ENCODE data around the gene WNK1. TPM values are rescaled to one million over a fixed set of nuclear protein-coding genes. Genes with fewer than 3 reads are reported as not detected.
A peak's percentile ranks its signal among the peaks of the same experiment; 100 is the strongest.

WNK1 gene
- polyA plus RNA-seq, 1 experiment = 38.0 TPM

DNA sequence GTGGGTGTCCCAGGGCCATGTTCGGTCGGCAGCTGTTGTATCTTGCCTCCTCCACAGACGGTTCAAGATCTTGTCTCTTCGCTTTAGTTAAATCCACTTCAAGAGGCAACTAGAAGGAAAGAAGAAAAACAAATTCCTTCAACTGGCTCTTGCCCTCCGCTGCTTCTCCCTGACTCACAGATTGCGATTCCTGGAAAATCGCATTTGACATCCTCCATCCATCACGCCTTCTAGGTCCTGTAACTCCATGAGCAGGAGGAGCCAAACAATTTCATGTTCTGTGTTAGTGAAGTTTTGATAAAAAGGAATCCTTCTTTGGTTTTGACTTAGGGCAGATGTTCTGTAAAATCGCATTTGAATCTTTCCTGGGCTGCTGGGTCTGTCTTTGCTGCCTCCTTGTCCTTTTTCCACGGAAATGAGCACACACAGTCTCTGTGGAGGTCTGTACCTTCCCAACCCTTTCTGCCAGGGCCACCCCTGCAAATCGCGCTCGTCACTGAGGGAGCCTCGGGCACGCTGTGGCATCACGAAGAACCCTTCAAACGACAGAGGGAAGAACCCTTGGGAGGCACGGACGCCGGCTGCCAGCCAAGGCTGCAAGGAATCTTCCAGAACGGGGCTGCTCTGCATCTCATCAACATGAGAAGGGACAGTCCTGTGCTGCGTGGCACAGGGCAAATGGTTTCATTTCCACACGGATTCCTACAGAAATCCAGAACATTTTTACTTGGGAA, 164.5 kb downstream of the WNK1 start:
- ChIA-PET CTCF (interaction anchor here (0.8 to 1.2 kb wide), 2 partner anchors 32 to 33 kb away, joined by 3 to 6 read pairs; partner anchors contain the start of gene RAD52), POLR2A (no interaction called here)
- Histone ChIP-seq H3K9me3 (ENCODE audit: control insufficient read depth, insufficient read depth, low read length) (no peaks in the 10 kb centered on the region; the same call in 1 of the 2 replicates), H3K4me3 (ENCODE audit: low read depth, low read length) (no peak overlapping the region), H3K27ac (ENCODE audit: low read depth, low read length) (no peak overlapping the region), H3K27me3 (ENCODE audit: control insufficient read depth, insufficient read depth, low read length) (no peaks in the 10 kb centered on the region)
- DNase-seq (ENCODE audit: low read depth, low spot score) = no peak
- TF ChIP-seq, protein P1, sequence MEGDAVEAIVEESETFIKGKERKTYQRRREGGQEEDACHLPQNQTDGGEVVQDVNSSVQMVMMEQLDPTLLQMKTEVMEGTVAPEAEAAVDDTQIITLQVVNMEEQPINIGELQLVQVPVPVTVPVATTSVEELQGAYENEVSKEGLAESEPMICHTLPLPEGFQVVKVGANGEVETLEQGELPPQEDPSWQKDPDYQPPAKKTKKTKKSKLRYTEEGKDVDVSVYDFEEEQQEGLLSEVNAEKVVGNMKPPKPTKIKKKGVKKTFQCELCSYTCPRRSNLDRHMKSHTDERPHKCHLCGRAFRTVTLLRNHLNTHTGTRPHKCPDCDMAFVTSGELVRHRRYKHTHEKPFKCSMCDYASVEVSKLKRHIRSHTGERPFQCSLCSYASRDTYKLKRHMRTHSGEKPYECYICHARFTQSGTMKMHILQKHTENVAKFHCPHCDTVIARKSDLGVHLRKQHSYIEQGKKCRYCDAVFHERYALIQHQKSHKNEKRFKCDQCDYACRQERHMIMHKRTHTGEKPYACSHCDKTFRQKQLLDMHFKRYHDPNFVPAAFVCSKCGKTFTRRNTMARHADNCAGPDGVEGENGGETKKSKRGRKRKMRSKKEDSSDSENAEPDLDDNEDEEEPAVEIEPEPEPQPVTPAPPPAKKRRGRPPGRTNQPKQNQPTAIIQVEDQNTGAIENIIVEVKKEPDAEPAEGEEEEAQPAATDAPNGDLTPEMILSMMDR (IDR thresholded peaks at IDR 0.05; ENCODE audit: low read depth, low read length) = no peak

DNA sequence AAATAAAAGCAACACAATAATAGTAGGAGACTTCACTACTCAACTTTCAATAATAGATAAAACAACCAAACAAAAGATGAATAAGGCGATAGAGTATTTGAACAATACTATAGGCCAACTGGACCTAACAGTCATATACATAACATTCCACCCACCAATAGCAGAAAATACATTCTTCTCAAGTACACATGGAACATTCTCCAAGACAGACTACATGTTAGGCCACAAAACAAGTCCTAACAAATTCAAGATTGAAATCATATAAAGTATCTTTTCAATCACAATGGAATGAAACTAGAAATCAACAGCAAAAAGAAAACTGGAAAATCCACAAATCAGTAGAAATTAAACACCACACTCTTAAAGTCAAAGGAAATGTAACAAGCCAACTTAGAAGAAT, 168.3 kb downstream of the WNK1 start:
- no peak for DNase-seq (ENCODE audit: low read depth, low spot score)
- CTCF ChIA-PET = no interaction called here
- no peaks in the 10 kb centered on the region for H3K27me3 ChIP-seq (ENCODE audit: control insufficient read depth, insufficient read depth, low read length)
- no peak overlapping the region for H3K4me3 ChIP-seq (ENCODE audit: low read depth, low read length)
- H3K9me3 ChIP-seq (ENCODE audit: control insufficient read depth, insufficient read depth, low read length) = no peaks in the 10 kb centered on the region; the same call in 1 of the 2 replicates
- POLR2A ChIA-PET = no interaction called here
- H3K27ac ChIP-seq (ENCODE audit: low read depth, low read length) = no peak overlapping the region
- TF ChIP-seq, protein P1 (IDR thresholded peaks at IDR 0.05; ENCODE audit: low read depth, low read length) = no peak

DNA sequence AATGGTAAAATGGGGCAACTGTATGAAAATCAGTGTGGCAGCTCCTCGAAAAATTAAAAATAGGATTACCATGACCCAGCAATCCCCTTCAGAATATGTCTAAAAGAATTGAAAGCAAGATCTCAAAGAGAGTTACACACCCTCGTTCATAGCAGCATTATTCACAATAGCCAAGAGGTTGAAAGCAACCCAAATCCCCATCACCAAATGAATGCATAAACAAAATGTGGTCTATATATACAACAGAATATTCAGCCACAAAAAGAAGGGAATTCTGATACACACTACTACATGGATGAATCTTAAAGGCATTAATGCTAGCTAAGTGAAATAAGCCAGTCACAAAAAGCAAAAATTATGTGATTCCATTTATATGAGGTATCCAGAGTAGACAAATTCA, 169.9 kb downstream of the WNK1 start:
- CTCF ChIA-PET = interaction anchor here (0.8 to 1.9 kb wide), 3 partner anchors 27 to 353 kb away, joined by 3 to 6 read pairs (median 3); partner anchors contain the start of gene RAD52
- TF ChIP-seq, protein P1 (IDR thresholded peaks at IDR 0.05; ENCODE audit: low read depth, low read length) = no peak
- no peaks in the 10 kb centered on the region for H3K9me3 ChIP-seq (ENCODE audit: control insufficient read depth, insufficient read depth, low read length)
- POLR2A ChIA-PET = no interaction called here
- peak; percentile 13 for DNase-seq (ENCODE audit: low read depth, low spot score)
- H3K27ac ChIP-seq (ENCODE audit: low read depth, low read length) = no peak overlapping the region
- no peaks in the 10 kb centered on the region for H3K27me3 ChIP-seq (ENCODE audit: control insufficient read depth, insufficient read depth, low read length)
- H3K4me3 ChIP-seq (ENCODE audit: low read depth, low read length) = no peak overlapping the region

DNA sequence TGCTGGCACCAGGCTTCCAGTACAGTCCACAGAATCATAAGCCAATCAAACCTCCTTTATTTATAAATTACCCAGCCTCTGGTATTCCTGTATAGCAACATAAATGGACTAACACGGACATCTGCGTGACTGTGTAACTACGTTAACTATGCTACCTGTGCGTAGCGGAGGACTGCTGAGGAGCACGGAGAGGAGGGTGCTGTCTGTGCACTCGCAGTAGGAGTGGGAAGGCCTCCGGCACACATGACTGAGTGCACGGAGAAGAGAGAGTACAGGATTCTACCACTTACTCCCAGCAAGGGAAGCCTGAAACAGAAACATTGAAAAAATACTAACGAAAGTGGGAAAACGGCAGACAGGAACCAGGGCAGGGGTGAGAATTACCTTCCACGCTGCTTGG, 174.3 kb downstream of the WNK1 start:
- no peaks in the 10 kb centered on the region for H3K27me3 ChIP-seq (ENCODE audit: control insufficient read depth, insufficient read depth, low read length)
- H3K4me3 ChIP-seq (ENCODE audit: low read depth, low read length) = no peak overlapping the region
- no peaks in the 10 kb centered on the region for H3K9me3 ChIP-seq (ENCODE audit: control insufficient read depth, insufficient read depth, low read length)
- TF ChIP-seq, protein P1 (IDR thresholded peaks at IDR 0.05; ENCODE audit: low read depth, low read length) = no peak
- ChIA-PET POLR2A (no interaction called here), CTCF (no interaction called here)
- DNase-seq (ENCODE audit: low read depth, low spot score) = no peak
- no peak overlapping the region for H3K27ac ChIP-seq (ENCODE audit: low read depth, low read length)

DNA sequence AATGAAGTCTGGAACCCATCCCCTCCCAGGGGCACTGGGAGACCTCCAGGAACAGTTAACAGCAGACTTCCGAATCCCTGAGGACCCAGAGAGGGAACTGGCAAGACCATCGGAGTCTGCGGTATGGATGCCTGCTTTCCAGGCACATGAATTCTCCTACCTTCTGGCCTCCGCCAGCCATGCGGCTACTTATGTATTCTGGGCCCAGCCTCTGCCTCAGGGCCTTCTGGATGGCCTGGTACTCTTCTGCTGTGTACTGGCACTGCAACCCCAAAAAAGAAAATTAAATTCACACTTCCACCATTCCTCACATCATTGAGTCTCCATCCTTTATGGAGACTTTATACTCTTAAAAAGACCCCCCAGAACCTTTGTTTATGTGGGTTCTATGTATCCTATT, 178.7 kb downstream of the WNK1 start:
- Histone ChIP-seq H3K27me3 (ENCODE audit: control insufficient read depth, insufficient read depth, low read length) (no peaks in the 10 kb centered on the region), H3K27ac (ENCODE audit: low read depth, low read length) (no peak overlapping the region), H3K9me3 (ENCODE audit: control insufficient read depth, insufficient read depth, low read length) (no peaks in the 10 kb centered on the region), H3K4me3 (ENCODE audit: low read depth, low read length) (no peak overlapping the region)
- TF ChIP-seq, protein P1 (IDR thresholded peaks at IDR 0.05; ENCODE audit: low read depth, low read length) = no peak
- DNase-seq (ENCODE audit: low read depth, low spot score) = no peak
- POLR2A ChIA-PET = no interaction called here
- CTCF ChIA-PET = no interaction called here
